NCI-H510A (cell line): ENCODE results near the gene MED27.
"Not testable (repeated sequence)": the region's sequence is repeated elsewhere in the genome, so short reads cannot be mapped to it uniquely, and the experiment has no call there.

ENCODE experiments used
- DNase-seq: peaks from one replicate; lab custom pipeline; 2025; lab: John Stamatoyannopoulos, UW

MED27 gene

GRCh38 chr9:132018957-132019405, 60.7 kb downstream of the MED27 start:
- DNase-seq = no peak

GRCh38 chr9:132016456-132016855, 63.2 kb downstream of the MED27 start:
- DNase-seq = no peak

GRCh38 chr9:132015866-132016265, 63.8 kb downstream of the MED27 start:
- DNase-seq = no peak

GRCh38 chr9:132014218-132014805, 65.4 kb downstream of the MED27 start:
- DNase-seq = no peak

- no peak for DNase-seq
Observed at GRCh38 chr9:132012704-132013357, 66.8 kb downstream of the MED27 start.

- DNase-seq = no peak
Observed at GRCh38 chr9:132011896-132012295, 67.8 kb downstream of the MED27 start.

- no peak for DNase-seq
Observed at GRCh38 chr9:132011309-132011708, 68.4 kb downstream of the MED27 start.

- DNase-seq = not testable (repeated sequence)
Observed at GRCh38 chr9:132010201-132010600, 69.5 kb downstream of the MED27 start.

- no peak for DNase-seq
Observed at GRCh38 chr9:132008855-132009812, 70.5 kb downstream of the MED27 start.

- DNase-seq = no peak
Observed at GRCh38 chr9:132008184-132008803, 71.4 kb downstream of the MED27 start.

GRCh38 chr9:132007371-132008025, 72.2 kb downstream of the MED27 start:
- DNase-seq = no peak

GRCh38 chr9:132006677-132007370, 72.8 kb downstream of the MED27 start:
- DNase-seq = peak; percentile 56

GRCh38 chr9:132005899-132006298, 73.8 kb downstream of the MED27 start:
- no peak for DNase-seq

- DNase-seq = no peak
Observed at GRCh38 chr9:132004323-132004722, 75.3 kb downstream of the MED27 start.

- no peak for DNase-seq
Observed at GRCh38 chr9:132003896-132004295, 75.8 kb downstream of the MED27 start.

GRCh38 chr9:132003319-132003704, 76.4 kb downstream of the MED27 start:
- no peak for DNase-seq

- no peak for DNase-seq
Observed at GRCh38 chr9:132002643-132003318, 76.9 kb downstream of the MED27 start.

GRCh38 chr9:132001567-132001966, 78.1 kb downstream of the MED27 start:
- no peak for DNase-seq

- DNase-seq = no peak
Observed at GRCh38 chr9:132000659-132001058, 79.0 kb downstream of the MED27 start.

- no peak for DNase-seq
Observed at GRCh38 chr9:131999692-132000551, 79.7 kb downstream of the MED27 start.
